MM.1S (cell line): ENCODE results near the gene TIAM1.
A peak's percentile ranks its signal among the peaks of the same experiment; 100 is the strongest.

ENCODE experiments used
- DNase-seq: peaks from one replicate; pipeline ENCODE4 v3.0.0-alpha.2; 2015
- H2AFZ ChIP-seq: fragments of 300-600 bp; sonication (generic); 2 replicates; pipeline ENCODE4 v1.6.0; 2016; ENCODE audit warnings: antibody characterized with exemption, low read length
- H3F3A ChIP-seq: fragments of 300-600 bp; sonication (generic); 2 replicates; pipeline ENCODE4 v1.6.1; 2016; ENCODE audit warnings: mild to moderate bottlenecking, antibody characterized with exemption, low read length, moderate library complexity, mixed read lengths; ENCODE audit not compliant: insufficient read depth
- H3K27ac ChIP-seq: fragments of 300-600 bp; sonication (generic); 2 replicates; pipeline ENCODE4 v1.5.1; 2016; ENCODE audit warnings: mild to moderate bottlenecking, low read length
- H3K27me3 ChIP-seq: fragments of 300-600 bp; sonication (generic); replicated peaks from 2 replicates; pipeline ENCODE4 v1.6.0; 2016; ENCODE audit warnings: low read length; ENCODE audit not compliant: insufficient read depth
- H3K36me3 ChIP-seq: fragments of 300-600 bp; sonication (generic); replicated peaks from 2 replicates; pipeline ENCODE4 v1.6.1; 2016; ENCODE audit warnings: mild to moderate bottlenecking, low read length, mixed read lengths; ENCODE audit not compliant: insufficient read depth
- H3K4me1 ChIP-seq: fragments of 300-600 bp; sonication (generic); 2 replicates; pipeline ENCODE4 v1.6.1; 2016; ENCODE audit warnings: low read length, mixed read lengths
- H3K4me2 ChIP-seq: fragments of 300-600 bp; sonication (generic); 2 replicates; pipeline ENCODE4 v1.6.0; 2016; ENCODE audit warnings: low read depth, low read length
- H3K4me3 ChIP-seq: fragments of 300-600 bp; sonication (generic); 2 replicates; pipeline ENCODE4 v1.5.1; 2016; ENCODE audit warnings: low read length, mixed read lengths
- H3K79me2 ChIP-seq: fragments of 300-600 bp; sonication (generic); 2 replicates; pipeline ENCODE4 v1.6.1; 2016; ENCODE audit warnings: mixed run types, low read length, mixed read lengths
- H3K9ac ChIP-seq: fragments of 300-600 bp; sonication (generic); 2 replicates; pipeline ENCODE4 v1.6.1; 2016; ENCODE audit warnings: low read length, mixed read lengths
- H3K9me2 ChIP-seq: fragments of 300-600 bp; sonication (generic); replicated peaks from 2 replicates; pipeline ENCODE4 v1.6.1; 2016; ENCODE audit warnings: mild to moderate bottlenecking, low read length, mixed read lengths; ENCODE audit not compliant: insufficient read depth
- H3K9me3 ChIP-seq: fragments of 300-600 bp; sonication (generic); replicated peaks from 2 replicates; pipeline ENCODE4 v1.6.1; 2016; ENCODE audit warnings: mild to moderate bottlenecking, low read length, mixed read lengths; ENCODE audit not compliant: insufficient read depth
- H4K20me1 ChIP-seq: fragments of 300-600 bp; sonication (generic); 2 replicates; pipeline ENCODE4 v1.6.1; 2016; ENCODE audit warnings: mild to moderate bottlenecking, low read length, moderate library complexity, mixed read lengths; ENCODE audit not compliant: insufficient read depth
- EZH2 ChIP-seq: fragments of 300-600 bp; sonication (generic); optimal IDR thresholded peaks from 2 replicates; pipeline ENCODE3; 2017; ENCODE audit warnings: low read depth, mild to moderate bottlenecking, antibody characterized with exemption, low read length, mixed read lengths
- EZH2phosphoT487 ChIP-seq: fragments of 300-600 bp; sonication (generic); IDR thresholded peaks from 2 replicates; pipeline ENCODE4 v1.6.1; 2018; ENCODE audit warnings: antibody characterized with exemption, low read length
- TF ChIP-seq, protein P1 (sequence below): fragments of 300-600 bp; sonication (generic); IDR thresholded peaks from 2 replicates; pipeline ENCODE4 v1.5.1; 2016; ENCODE audit warnings: antibody characterized with exemption, low read length, mixed read lengths

The TIAM1 gene

DNA sequence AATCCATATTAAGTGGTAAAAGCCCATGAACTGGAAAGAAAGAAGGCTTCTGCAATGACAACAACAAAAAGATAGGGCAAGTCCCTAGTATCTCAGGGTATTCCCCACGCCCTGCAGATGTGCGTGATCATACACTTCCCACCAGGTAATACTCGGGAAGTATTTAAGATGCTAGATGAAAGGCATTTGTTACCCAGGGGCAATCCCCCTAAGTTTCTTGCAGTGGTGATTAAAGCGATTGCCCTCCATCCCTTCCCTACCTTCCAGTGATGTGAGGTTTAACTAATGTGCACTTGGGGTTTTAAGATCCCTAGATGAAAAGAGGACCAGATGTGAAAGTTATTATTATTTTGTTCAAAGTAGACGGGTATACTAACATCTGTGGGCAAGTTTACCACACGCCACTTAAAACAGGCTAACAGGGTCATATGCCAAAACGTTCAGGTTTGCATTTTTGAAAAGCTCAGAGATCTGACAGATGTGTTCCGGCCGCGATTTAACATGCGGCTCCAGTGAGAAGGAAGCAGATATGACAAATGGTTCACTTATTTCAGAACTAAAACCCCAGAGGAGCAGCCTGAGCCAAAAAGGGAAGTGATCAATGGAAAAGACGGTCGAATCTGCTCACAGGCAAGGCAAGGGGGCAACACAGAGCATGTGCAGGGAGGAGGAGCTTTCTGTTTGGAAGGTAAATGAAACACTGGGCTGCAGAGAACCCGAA, 17.4 kb downstream of the TIAM1 start:
- no peak overlapping the region for H2AFZ ChIP-seq
- no peak overlapping the region for H3K9ac ChIP-seq
- H3K4me2 ChIP-seq: peak overlapping the region; percentile 21; the same call in 1 of the 2 replicates
- H3K27ac ChIP-seq: peak overlapping the region; percentile 36; the same call in 1 of the 2 replicates
- peak overlapping the region; percentile 10; the same call in 1 of the 2 replicates for H3K4me3 ChIP-seq
- H4K20me1 ChIP-seq: no peaks in the 10 kb centered on the region
- no peak for TF ChIP-seq EZH2
- TF ChIP-seq EZH2phosphoT487: no peak
- TF ChIP-seq, protein P1, sequence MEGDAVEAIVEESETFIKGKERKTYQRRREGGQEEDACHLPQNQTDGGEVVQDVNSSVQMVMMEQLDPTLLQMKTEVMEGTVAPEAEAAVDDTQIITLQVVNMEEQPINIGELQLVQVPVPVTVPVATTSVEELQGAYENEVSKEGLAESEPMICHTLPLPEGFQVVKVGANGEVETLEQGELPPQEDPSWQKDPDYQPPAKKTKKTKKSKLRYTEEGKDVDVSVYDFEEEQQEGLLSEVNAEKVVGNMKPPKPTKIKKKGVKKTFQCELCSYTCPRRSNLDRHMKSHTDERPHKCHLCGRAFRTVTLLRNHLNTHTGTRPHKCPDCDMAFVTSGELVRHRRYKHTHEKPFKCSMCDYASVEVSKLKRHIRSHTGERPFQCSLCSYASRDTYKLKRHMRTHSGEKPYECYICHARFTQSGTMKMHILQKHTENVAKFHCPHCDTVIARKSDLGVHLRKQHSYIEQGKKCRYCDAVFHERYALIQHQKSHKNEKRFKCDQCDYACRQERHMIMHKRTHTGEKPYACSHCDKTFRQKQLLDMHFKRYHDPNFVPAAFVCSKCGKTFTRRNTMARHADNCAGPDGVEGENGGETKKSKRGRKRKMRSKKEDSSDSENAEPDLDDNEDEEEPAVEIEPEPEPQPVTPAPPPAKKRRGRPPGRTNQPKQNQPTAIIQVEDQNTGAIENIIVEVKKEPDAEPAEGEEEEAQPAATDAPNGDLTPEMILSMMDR: no peak
- H3K9me2 ChIP-seq: no peaks in the 10 kb centered on the region
- no peaks in the 10 kb centered on the region for H3K36me3 ChIP-seq
- H3K27me3 ChIP-seq: no peaks in the 10 kb centered on the region
- H3K9me3 ChIP-seq: no peaks in the 10 kb centered on the region
- DNase-seq: peak; percentile 26
- H3K4me1 ChIP-seq: no peaks in the 10 kb centered on the region
- peaks cover 15% of the 10 kb centered on the region; the same call in 1 of the 2 replicates for H3K79me2 ChIP-seq
- no peaks in the 10 kb centered on the region; the same call in 1 of the 2 replicates for H3F3A ChIP-seq

DNA sequence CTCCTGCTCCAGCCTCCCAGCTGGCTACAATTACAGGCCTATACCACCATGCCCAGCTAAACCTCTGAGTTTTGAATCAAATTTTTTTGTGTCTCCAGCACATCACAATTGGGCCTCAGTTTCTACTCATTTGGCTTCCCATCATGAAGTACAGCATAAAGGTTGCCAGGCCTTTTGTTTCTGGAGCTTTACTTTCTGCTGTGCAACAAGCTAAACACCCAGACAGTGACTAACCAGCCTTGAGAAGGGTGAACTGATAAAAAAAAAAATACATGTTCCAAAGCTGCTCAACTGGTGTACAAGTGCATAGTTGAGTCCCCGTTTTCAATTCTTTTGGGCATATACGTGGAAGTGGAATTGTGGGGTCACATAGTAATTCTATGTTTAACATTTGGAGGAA, 25.1 kb downstream of the TIAM1 start:
- no peaks in the 10 kb centered on the region for H3K9me3 ChIP-seq
- no peak overlapping the region for H3K4me3 ChIP-seq
- H3K79me2 ChIP-seq: no peaks in the 10 kb centered on the region; the same call in 1 of the 2 replicates
- no peaks in the 10 kb centered on the region for H3K27me3 ChIP-seq
- no peaks in the 10 kb centered on the region for H3K9me2 ChIP-seq
- no peak overlapping the region for H3K9ac ChIP-seq
- no peaks in the 10 kb centered on the region for H3K36me3 ChIP-seq
- H4K20me1 ChIP-seq: no peaks in the 10 kb centered on the region
- H3K4me2 ChIP-seq: no peak overlapping the region
- H3F3A ChIP-seq: no peaks in the 10 kb centered on the region
- TF ChIP-seq EZH2 (no peak), EZH2phosphoT487 (no peak)
- TF ChIP-seq, protein P1: no peak
- H3K27ac ChIP-seq: no peak overlapping the region
- H2AFZ ChIP-seq: no peak overlapping the region
- no peak for DNase-seq
- no peaks in the 10 kb centered on the region for H3K4me1 ChIP-seq

DNA sequence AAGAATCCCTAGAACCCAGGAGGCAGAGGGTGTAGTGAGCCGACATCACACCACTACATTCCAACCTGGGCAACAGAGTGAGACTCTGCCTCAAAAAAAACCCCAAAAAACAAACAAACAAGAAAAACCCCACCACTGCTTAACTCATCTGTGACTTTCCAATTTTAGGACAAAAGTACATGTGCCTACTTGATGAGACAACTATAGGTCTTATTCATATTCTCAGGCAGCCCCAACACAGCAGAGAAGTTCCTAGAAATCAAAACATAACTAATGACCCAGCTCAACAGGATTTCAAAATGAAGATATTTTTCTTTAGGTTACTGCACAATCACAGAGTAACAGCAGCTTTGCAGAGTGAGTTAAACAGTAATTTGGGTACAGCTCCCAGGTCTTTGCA, 26.4 kb downstream of the TIAM1 start:
- H3F3A ChIP-seq: no peaks in the 10 kb centered on the region
- no peak overlapping the region for H3K9ac ChIP-seq
- TF ChIP-seq, protein P1: no peak
- no peak overlapping the region for H3K4me3 ChIP-seq
- no peak overlapping the region for H3K27ac ChIP-seq
- no peaks in the 10 kb centered on the region for H3K4me1 ChIP-seq
- no peak overlapping the region for H2AFZ ChIP-seq
- no peaks in the 10 kb centered on the region for H3K9me2 ChIP-seq
- no peak for DNase-seq
- H3K9me3 ChIP-seq: no peaks in the 10 kb centered on the region
- H3K79me2 ChIP-seq: no peaks in the 10 kb centered on the region; the same call in 1 of the 2 replicates
- H3K4me2 ChIP-seq: no peak overlapping the region
- H3K27me3 ChIP-seq: no peaks in the 10 kb centered on the region
- H4K20me1 ChIP-seq: no peaks in the 10 kb centered on the region
- no peaks in the 10 kb centered on the region for H3K36me3 ChIP-seq
